MCF 10A (cell line): Measurements from ENCODE around the gene CHPF2. TPM values are rescaled to one million over a fixed set of nuclear protein-coding genes. Genes with fewer than 3 reads are reported as not detected.

Experiments used
- BruUV-seq: library from RNA; stranded (reverse); fragments of 400-500 nt; replicated peaks from 2 replicates; lab custom pipeline; 2021; lab: Mats Ljungman, UMichigan
- CTCF ChIA-PET: fragments of 300-600 bp; sonication (Branson Sonifier 250); formaldehyde crosslinking; extraction: SDS; loops from one replicate; lab custom pipeline; 2021; ENCODE audit warnings: antibody characterized with exemption, inconsistent platforms; lab: Yijun Ruan, JAX
- POLR2A ChIA-PET: fragments of 300-600, 350-650 bp; sonication (Branson Sonifier 250); formaldehyde crosslinking; extraction: SDS; loops from one replicate; lab custom pipeline; 2020; ENCODE audit warnings: antibody characterized with exemption, inconsistent platforms; lab: Yijun Ruan, JAX
- DNase-seq: peaks from one replicate; pipeline ENCODE4 v3.0.0-alpha.2; 2018; ENCODE audit not compliant: unreplicated experiment
- H3K27ac Mint-ChIP-seq: one replicate; pipeline ENCODE4 v1.8.0; 2022; ENCODE audit warnings: mild to moderate bottlenecking, low read depth, mixed read lengths; ENCODE audit not compliant: unreplicated experiment
- H3K27me3 Mint-ChIP-seq: one replicate; pipeline ENCODE4 v1.8.0; 2022; ENCODE audit warnings: mixed read lengths; ENCODE audit not compliant: insufficient read depth, unreplicated experiment
- H3K36me3 Mint-ChIP-seq: one replicate; pipeline ENCODE4 v1.8.0; 2022; ENCODE audit warnings: mild to moderate bottlenecking, moderate library complexity, mixed read lengths; ENCODE audit not compliant: insufficient read depth, unreplicated experiment
- H3K4me1 Mint-ChIP-seq: one replicate; pipeline ENCODE4 v1.8.0; 2022; ENCODE audit warnings: mixed read lengths; ENCODE audit not compliant: insufficient read depth, unreplicated experiment
- H3K4me3 Mint-ChIP-seq: one replicate; pipeline ENCODE4 v1.8.0; 2022; ENCODE audit warnings: mild to moderate bottlenecking, moderate library complexity, mixed read lengths; ENCODE audit not compliant: unreplicated experiment
- H3K9me3 Mint-ChIP-seq: one replicate; pipeline ENCODE4 v1.8.0; 2022; ENCODE audit warnings: mixed read lengths; ENCODE audit not compliant: unreplicated experiment
- CTCF ChIP-seq: fragments of 200-600 bp; IDR thresholded peaks from one replicate; pipeline ENCODE4 v1.8.0; 2022; ENCODE audit warnings: antibody characterized with exemption, mild to moderate bottlenecking; ENCODE audit not compliant: unreplicated experiment
- intact Hi-C: fragments of 100-400 bp; cut with micrococcal nuclease; formaldehyde crosslinking; loops from 2 replicates; pipeline ENCODE4 v1.14.1; 2022
- total RNA-seq: library from RNA; stranded (reverse); gene quantifications from 2 replicates; pipeline ENCODE4 v1.2.3, GENCODE V29; 2022

The CHPF2 gene
- total RNA-seq, 1 experiment from 2014 or later: 28.2 TPM

DNA sequence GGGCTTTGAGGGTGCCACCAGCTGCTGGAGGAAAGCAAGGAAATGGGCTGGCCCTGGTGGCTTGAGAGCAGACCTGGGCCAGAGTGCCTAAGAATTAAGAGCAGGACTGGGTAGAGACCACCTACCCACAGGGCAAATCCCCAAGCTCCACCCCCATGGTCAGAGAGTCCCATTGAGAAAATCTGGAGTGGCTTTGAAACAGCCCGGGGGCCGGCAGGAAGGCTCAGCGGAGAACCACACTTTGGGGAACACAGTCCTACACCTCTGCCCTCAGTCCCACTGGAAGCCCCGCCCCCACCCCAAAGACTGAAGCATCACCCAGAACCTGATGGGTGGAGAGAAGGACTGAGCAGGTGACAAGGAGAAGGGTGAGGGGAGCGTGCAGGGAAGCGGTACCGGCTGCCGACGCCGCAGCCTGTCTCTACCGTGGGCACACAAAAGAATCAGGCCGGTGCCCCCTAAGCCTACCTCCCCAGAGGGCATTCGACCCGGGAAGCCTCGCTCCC lies 12.6 kb downstream of the CHPF2 start:
- POLR2A ChIA-PET: interaction anchor here (2.6 kb wide), 1 partner anchor 18 kb away, joined by 9 read pairs; the partner anchor contains the start of gene ABCF2
- BruUV-seq: no TSS peak
- Mint-ChIP-seq H3K9me3 (no peaks in the 10 kb centered on the region), H3K27ac (no peak overlapping the region), H3K36me3 (peaks cover 16% of the 10 kb centered on the region), H3K27me3 (no peaks in the 10 kb centered on the region), H3K4me3 (no peak overlapping the region), H3K4me1 (peaks cover 25% of the 10 kb centered on the region)
- no peak for TF ChIP-seq CTCF
- intact Hi-C loops: loop anchor here (1.0 kb wide), 1 partner anchor 58 kb away; no protein-coding TSS in a partner anchor
- CTCF ChIA-PET: interaction anchor here (0.6 to 3.5 kb wide), 11 partner anchors 8 to 59 kb away, joined by 3 to 21 read pairs (median 3); partner anchors contain the start of genes ABCF2 and CHPF2
- DNase-seq: no peak

DNA sequence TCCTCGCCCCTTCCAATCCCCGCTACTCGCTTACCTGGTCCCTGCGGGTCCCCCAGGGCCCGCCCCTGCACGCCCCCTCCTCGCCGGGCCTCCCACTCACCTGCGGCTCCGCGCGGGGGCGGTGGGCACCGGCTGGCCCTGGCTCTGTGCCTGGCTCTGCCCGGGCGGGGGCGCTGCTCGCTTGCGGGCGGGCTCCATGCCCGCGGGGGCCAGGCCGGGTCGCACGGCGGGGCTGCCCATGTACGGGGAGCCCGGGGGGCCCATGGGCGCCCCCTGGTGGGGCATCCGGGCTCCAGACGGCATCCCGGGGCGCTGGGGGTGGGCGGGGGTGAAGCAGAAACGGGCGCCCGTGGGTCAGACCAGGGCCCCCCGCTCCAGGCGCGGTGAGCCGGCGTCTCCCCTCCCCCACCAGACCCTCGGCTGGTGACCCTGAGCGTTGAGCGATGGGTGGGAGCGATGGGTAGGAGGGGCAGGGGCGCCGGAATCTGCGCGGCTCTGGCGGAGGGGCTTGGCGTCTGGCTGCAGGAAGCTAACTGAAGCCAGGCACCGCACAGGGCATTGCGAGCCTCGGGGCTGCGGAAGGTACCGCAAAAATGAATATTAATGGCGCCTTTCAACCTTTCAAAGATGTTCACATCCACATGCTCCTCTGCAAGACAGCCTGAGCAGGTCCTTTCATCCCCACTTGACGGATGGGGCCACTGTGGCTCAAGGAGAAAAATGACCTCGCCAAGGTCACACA lies 13.2 kb downstream of the CHPF2 start:
- H3K27me3 Mint-ChIP-seq: no peaks in the 10 kb centered on the region

DNA sequence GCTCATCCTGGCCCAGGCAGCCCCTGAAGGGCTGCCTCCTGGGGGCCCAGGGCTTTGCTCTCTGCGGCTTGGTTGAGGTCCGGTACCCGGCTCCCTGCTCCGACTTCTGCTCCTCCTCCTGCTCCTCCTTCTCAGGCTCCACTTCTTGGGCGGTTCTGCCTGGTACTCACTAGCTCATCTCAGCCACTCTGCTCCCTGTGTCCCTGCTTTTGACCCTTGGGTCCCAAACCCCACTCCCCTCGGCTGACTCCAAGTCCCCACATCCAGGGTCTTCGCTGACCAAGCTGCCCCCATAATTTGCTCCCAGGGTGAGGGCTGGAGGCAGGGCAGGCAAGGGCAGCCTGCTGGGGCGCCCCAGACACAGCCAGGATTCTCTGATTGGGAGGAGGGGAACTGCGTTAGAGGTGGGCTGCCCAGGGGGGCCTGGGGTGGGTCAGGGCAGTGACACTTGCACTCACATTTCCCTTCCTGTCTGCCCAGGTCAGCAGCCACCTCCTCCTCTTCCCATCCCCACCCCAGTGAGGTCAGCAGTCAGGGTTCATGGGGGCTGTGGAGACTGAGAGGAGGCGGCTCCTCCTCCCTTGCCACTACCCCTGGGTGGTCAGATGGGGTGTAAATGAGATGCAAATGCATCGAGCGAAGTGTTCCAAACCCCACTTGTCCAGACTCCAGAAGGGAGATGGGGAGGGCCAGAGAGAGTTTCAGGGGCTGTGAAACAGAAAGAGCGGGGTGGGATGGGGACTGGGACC lies 14.0 kb downstream of the CHPF2 start:
- ChIA-PET POLR2A (interaction anchor here (0.6 to 2.5 kb wide), 2 partner anchors 19 to 27 kb away, joined by 3 to 12 read pairs; partner anchors contain the start of gene ABCF2), CTCF (interaction anchor here (0.9 to 1.8 kb wide), 3 partner anchors 10 to 58 kb away, joined by 3 to 10 read pairs (median 3); no protein-coding TSS in a partner anchor)
- intact Hi-C loops: no loop called here
- BruUV-seq: no TSS peak
- H3K4me3 Mint-ChIP-seq: no peak overlapping the region
- H3K4me1 Mint-ChIP-seq: peaks cover 37% of the 10 kb centered on the region
- no peaks in the 10 kb centered on the region for H3K9me3 Mint-ChIP-seq
- H3K27ac Mint-ChIP-seq: no peak overlapping the region
- TF ChIP-seq CTCF: no peak
- peaks cover 6% of the 10 kb centered on the region for H3K36me3 Mint-ChIP-seq
- no peak for DNase-seq
- H3K27me3 Mint-ChIP-seq: no peaks in the 10 kb centered on the region

More for the DNA sequence above, 13.2 kb downstream of the CHPF2 start:
- TF ChIP-seq CTCF: peak; percentile 43
- Mint-ChIP-seq H3K4me1 (peaks cover 31% of the 10 kb centered on the region), H3K36me3 (peaks cover 10% of the 10 kb centered on the region), H3K9me3 (no peaks in the 10 kb centered on the region), H3K27ac (no peak overlapping the region), H3K4me3 (no peak overlapping the region)
- POLR2A ChIA-PET: interaction anchor here (2.5 to 2.6 kb wide), 2 partner anchors 18 to 19 kb away, joined by 9 to 12 read pairs; partner anchors contain the start of gene ABCF2
- CTCF ChIA-PET: interaction anchor here (0.6 to 3.5 kb wide), 8 partner anchors 11 to 59 kb away, joined by 3 to 21 read pairs (median 4); partner anchors contain the start of genes ABCF2 and CHPF2
- BruUV-seq: no TSS peak
- intact Hi-C loops: no loop called here
- DNase-seq: no peak
